Fibroblast of peridontal ligament (primary cell): ENCODE data around the gene TENT5C.
"Not testable (repeated sequence)": the region's sequence is repeated elsewhere in the genome, so short reads cannot be mapped to it uniquely, and the experiment has no call there.

Experiments
- DNase-seq: peaks from one replicate; pipeline ENCODE4 v3.0.0-alpha.2; 2010; ENCODE audit errors: extremely low read depth

The TENT5C gene

GRCh38 chr1:117605774-117606648, at the start of gene TENT5C:
TSS of gene TENT5C (plus strand) at chr1:117606048. CDS start at chr1:117622869, 16,821 bp downstream.
- DNase-seq: peak; percentile 90

DNA sequence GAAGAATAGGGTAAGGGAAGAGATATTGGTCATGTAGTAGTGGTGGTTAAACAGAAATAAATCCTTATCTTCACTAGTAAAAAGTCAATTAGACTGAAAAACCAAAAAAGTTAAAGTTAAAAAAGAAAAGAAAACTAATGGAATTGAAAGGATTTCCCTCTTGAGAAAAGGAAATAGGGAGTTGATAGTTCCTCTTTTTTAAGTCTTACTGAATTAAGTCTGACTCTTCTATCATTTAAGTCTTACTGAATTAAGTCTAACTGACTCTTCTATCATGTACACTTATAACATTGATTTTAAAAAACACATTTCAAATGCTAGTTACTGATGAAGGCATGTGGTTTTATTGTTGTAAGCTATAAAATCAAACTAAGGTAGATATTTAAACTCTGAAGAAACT, 49.5 kb upstream of the TENT5C start:
- no peak for DNase-seq

GRCh38 chr1:117556976-117557375, 48.9 kb upstream of the TENT5C start:
- no peak for DNase-seq

- not testable (repeated sequence) for DNase-seq
Observed at GRCh38 chr1:117558451-117558850, 47.4 kb upstream of the TENT5C start.

GRCh38 chr1:117559139-117559538, 46.7 kb upstream of the TENT5C start:
- DNase-seq: no peak

DNA sequence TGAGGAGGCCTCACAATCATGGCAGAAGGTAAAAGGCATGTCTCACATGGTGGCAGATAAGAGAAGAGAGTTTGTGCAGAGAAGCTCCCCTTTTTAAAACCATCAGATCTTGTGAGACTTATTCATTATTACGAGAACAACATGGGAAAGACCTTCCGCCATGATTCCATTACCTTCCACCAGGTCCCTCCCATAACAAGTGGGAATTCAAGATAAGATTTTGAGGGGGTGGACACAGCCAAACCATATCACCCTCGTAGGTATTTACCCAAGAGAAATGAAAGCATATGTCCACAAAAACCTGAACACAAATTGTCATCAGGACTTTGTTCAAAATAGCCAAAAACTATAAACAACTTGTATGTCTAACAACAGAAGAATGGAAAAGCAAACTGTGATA, 45.9 kb upstream of the TENT5C start:
- no peak for DNase-seq

- no peak for DNase-seq
Observed at GRCh38 chr1:117561071-117561470, 44.8 kb upstream of the TENT5C start.

GRCh38 chr1:117561551-117561950, 44.3 kb upstream of the TENT5C start:
- no peak for DNase-seq

DNA sequence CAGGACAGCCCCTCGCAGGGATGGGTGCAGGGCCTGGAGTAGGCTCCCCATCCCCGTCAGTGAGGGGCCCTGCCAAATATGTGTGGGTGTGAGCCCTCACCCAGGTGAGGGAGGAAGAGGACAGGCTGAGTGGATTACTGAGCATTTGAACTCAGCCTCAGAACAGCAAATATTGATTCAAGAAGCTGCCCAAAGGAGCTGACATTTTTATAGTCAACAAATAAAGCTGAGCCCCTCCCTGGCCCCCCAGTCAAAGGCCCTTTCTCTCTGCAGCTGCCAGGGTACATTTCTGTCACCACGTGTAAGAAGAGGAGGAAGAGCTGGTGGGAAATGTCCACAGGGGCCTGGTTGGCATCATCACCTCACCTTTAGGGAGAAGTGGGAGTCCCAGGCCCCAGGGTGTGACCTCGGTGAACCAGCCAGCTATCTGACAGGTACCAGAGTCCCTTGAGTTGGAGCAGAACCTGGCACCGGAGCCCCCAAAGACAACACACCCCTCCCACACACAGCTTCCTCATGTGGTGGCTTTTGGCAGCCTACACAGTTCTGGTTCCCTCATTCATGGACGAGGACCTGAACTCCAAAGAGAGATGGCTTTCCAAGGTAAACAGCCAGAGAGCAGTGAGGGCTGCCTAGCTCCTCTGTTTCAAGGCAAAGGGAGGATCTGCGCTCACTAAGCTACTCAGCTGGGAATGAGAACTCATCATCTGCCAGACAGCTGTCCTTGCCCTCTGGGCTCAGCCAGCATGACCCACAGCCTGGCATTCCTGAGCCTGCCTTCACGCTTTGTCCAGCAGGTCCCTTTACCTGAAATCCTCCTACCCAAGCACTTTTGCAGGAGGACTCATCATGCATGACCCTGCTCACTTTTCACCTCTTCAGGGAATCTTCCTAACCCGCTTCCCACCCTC, 43.0 kb upstream of the TENT5C start:
- no peak for DNase-seq

DNA sequence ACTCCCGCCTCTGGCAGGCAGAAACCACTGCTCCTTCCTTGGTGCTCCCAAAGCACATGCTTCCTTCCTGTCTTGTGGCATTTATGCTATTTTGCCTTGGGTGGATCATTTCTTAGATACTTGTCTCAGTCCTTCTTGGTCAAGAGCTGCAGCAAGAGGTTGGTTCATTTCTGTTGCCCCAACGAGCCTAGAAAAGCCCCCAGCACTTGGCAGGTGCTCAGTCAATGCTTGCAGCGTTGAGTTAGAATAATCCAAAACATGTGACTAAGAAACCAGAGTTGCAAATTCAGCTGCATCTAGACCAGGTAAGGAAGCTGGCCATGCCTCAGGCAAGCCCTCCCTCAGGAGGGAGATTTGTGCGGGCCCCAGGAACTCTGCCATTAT, 42.4 kb upstream of the TENT5C start:
- no peak for DNase-seq

DNA sequence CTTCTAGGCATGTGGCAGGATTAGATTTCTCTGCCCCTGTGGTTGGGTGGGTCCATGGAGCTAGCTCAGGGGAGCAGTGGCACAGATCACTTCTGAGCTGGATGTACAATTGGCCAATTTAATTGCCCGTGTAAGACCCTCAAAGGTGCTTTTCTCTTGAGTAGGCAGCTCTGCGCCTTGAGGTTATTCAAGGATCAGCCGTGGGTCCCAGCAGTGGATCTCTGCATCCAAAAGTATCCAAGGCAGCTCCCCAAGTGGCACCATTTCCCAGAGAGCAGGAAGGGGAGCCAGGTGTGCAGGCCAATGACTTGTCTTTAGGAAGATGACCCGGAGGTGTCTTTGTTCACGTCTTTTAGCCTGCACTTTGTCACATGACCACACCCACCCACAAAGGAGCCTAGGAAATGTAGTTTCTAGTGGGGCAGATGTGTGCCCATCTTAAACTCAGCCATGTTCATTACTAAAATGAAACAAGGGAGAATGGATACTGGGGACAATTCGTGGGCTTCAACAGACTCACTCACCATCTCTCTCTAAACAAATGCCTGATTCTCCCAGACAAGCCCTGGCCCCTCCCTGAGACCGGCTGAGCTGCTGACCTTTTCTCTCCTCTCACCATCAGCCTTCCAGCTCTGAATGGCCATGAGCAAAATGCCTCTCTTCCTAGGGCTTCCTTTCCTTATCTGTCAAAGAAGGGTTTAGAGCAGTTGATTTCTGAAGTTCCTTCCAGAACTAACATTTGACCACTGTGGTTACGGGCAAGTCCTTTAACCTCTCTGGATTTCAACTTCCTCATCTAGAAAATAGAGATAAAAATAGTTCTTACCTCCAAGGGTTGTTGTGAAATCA, 41.4 kb upstream of the TENT5C start:
- no peak for DNase-seq

DNA sequence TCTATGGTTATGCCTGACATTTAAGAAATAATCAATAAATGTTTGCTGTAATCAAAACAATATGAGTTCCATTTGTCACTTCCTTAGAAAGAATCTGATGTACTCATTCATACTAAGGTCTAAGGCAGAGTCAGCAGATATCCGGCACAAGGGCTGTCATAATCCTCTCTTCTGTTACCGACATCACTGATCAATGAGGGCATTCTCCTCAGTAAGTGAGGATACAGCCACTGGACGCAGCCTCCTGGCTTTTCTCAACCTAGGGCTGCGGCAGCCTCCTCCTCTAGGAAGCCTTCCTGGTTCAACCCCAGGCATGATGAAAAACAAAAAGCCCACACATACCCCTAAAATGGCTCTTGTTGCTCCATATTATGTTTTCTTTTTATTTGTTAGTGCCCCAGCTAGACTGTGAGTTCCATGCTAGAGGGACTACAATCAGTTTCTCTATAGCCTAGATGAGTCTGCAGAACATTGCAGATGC, 40.7 kb upstream of the TENT5C start:
- DNase-seq: no peak

DNA sequence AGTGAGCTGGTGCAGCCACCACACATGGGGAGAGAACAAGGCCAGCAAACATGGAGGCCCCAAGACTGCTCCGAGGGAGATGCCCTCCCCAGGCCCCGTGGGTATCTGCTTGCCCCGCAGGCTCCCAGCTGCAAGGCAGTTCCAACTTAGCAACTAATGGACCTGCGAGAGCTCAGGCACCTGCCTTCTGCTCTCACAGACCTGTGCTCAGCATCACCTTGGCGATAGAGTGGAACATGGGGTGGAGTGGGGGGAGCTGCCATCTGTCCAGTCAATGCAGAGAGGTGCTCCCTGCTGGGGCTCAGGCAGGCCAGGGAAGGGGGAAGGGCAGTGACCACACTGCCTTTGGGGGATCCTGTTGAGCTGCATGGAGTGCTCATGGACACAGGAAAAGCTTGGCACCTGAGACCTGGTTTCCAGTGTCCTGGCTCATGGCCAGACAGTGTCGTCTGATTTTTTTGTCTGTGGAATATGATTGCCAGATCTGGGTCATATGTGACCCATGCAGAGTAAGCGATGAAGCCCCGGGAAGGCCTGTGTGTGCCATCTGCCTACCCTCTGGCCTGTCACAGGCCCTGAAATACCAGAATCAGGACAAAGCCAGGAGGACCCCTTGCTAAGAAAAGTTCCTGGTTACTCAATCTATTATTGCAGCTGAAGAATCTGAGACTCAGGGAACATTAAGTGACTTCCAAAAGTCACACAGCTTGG, 39.9 kb upstream of the TENT5C start:
- DNase-seq: no peak

DNA sequence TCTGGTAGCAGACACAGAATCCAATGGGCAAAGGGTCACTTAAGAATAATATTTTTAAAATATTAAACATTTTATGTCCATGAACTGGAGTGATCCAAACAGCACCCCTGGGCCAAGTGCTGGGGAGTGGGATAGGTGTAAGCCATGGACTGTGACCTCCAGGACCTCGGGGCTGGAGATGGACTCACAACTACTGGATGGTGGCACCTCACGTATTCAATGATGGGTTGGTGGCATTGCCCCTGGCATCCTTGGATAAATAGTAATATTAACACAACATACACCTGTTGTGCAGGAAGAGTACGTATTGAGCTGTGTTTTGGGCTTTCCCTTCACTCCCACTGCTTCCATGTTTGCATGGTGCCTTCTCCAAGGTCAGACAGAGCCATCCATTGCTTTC, 39.3 kb upstream of the TENT5C start:
- no peak for DNase-seq

- DNase-seq: no peak
Observed at GRCh38 chr1:117567435-117567834, 38.4 kb upstream of the TENT5C start.

- DNase-seq: no peak
Observed at GRCh38 chr1:117567976-117568375, 37.9 kb upstream of the TENT5C start.

- DNase-seq: no peak
Observed at GRCh38 chr1:117568999-117569398, 36.8 kb upstream of the TENT5C start.

DNA sequence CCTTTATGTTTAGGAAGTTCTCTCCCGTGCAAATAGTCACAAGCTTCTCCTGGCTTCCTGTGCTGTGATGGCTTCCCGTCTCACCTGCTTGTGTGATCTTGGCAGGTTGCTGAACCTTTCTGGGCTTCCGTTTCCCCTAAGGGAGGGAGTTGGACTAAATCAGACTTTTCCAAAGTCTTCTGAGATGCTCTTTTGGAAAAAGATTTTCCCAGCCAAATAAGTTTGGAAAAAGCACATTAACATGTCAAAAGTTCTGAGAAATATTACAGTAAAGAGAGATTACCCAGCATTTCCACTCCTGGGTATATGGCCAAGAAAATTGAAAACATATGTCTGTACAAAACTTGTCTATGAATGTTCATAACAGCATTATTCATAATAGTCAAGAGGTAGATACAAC, 36.0 kb upstream of the TENT5C start:
- peak; percentile 25 for DNase-seq

- no peak for DNase-seq
Observed at GRCh38 chr1:117570988-117571409, 34.8 kb upstream of the TENT5C start.

DNA sequence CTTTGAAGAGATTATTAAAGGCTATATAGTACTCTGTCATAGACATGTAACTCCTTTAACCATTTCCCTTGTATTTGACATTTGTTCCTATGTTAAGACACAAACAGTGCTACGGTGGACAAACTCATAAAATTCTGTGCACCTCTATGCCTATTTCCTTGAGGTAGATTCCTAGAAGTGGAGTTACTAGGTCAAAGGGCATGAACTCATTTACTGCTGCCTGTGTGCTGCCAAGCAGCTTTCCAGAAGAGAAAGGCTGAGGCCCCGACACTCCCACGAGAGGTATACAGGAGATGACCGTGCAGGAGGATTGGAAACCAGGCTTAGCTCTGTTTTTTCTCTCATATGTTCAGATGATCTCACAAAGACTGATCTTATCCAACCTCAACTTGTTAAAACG, 34.4 kb upstream of the TENT5C start:
- no peak for DNase-seq

DNA sequence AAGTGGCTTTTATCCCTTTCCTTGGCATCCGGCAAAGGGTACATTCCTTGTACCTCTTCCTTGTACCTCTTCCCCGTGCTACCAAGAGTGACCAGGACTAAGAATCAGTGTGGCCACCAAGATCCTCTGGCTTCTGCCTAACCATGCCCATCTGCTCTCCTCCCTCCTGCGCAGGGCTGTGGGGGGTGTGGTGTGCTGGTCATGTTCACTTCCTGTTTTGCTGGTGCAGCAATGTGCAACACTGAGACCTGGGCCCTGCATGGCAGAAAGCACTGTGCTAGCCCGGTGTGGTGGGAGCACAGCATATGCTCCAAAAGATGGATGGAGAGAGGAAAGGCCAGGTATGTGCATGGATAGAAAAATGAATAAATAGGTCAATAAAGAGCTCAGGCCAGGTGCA, 33.3 kb upstream of the TENT5C start:
- DNase-seq: no peak
